Heart left ventricle (tissue), 13 donors: ENCODE data around the gene MICU1.

Experiments used
- POLR2A ChIP-seq, 2 donors: fragments of 450-650 bp; IDR thresholded peaks; one replicate each; pipeline ENCODE4 v1.6.1; 2017; ENCODE audit warnings: antibody characterized with exemption in 2 of 2, mild to moderate bottlenecking in 2 of 2, moderate library complexity in 2 of 2
- TF ChIP-seq, protein P1 (sequence below), 12 donors: fragments of 200-600 bp; sonication (generic) in 4 of 12; IDR thresholded peaks; one replicate each; pipeline versions ENCODE4 v1.5.0 to v1.8.0; 2018 to 2022; ENCODE audit warnings: antibody characterized with exemption in 12 of 12, mild to moderate bottlenecking in 5 of 12
- donor health status: ischemic (EF 13 %, LVEDD 7.1; RV severe dilation, severe dysfunction).
- donor health status: DM: no; HTN: yes; CAD: no.
- donor health status: DM: no; HTN: no; CAD: no.
- donor health status: ischemic (EF 25% LVEDD 6.9; RV normal size, moderate dysfunction).
- donor health status: ischemic (EF 25% LVEDD 5.7; RV mildly dilated, moderate dysfunction).
- donor health status: ischemic (EF 35%, LVEDD 5.7; RV mildly dilated, moderate dysfunction).
- donor health status: nonischemic (EF 11% LVEDD 7.7; RV severe dilation, severe dysfunction).
- donor health status: DM: yes; HTN: yes; CAD: no.
- donor health status: PGD.
- donor health status: ischemic (EF 29% LVEDD 5.4; RV normal size, mild dysfunction).
- donor health status: nonischemic (EF 23%, LVEDD 6.1; RV moderate dilation, normal function).

DNA sequence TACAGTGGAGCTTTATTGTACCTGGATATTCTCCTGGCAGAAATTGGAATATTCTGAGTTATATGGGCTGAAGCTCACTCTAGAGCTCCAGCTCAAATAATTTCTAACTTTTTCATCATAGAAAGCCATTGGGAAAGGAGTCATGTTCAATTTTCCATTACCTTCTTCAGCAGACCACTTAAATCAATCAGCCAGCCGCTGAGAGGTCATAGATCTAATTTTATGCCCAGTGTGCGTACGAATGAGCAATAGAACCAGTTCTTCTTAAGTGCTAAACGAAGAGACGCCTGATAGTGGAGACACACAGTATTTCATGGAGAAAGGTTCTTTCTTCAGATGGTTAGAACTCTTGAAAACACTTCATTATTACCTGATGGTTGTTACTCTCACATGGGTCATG, 236.2 kb downstream of the MICU1 start:
- TF ChIP-seq POLR2A (IDR thresholded peaks at IDR 0.05) = no peak
- TF ChIP-seq, protein P1, sequence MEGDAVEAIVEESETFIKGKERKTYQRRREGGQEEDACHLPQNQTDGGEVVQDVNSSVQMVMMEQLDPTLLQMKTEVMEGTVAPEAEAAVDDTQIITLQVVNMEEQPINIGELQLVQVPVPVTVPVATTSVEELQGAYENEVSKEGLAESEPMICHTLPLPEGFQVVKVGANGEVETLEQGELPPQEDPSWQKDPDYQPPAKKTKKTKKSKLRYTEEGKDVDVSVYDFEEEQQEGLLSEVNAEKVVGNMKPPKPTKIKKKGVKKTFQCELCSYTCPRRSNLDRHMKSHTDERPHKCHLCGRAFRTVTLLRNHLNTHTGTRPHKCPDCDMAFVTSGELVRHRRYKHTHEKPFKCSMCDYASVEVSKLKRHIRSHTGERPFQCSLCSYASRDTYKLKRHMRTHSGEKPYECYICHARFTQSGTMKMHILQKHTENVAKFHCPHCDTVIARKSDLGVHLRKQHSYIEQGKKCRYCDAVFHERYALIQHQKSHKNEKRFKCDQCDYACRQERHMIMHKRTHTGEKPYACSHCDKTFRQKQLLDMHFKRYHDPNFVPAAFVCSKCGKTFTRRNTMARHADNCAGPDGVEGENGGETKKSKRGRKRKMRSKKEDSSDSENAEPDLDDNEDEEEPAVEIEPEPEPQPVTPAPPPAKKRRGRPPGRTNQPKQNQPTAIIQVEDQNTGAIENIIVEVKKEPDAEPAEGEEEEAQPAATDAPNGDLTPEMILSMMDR (IDR thresholded peaks at IDR 0.05) = no peak
